HG03045 (cell line): Measurements from ENCODE around the gene TBC1D8.
"Not testable (repeated sequence)": the region's sequence is repeated elsewhere in the genome, so short reads cannot be mapped to it uniquely, and the experiment has no call there.

Experiments used
- ATAC-seq: cut with Tn5 transposase; IDR thresholded peaks from one replicate; pipeline ENCODE4 v1.9.1; 2021; ENCODE audit warnings: mild to moderate bottlenecking, moderate library complexity; ENCODE audit not compliant: unreplicated experiment

Gene TBC1D8

DNA sequence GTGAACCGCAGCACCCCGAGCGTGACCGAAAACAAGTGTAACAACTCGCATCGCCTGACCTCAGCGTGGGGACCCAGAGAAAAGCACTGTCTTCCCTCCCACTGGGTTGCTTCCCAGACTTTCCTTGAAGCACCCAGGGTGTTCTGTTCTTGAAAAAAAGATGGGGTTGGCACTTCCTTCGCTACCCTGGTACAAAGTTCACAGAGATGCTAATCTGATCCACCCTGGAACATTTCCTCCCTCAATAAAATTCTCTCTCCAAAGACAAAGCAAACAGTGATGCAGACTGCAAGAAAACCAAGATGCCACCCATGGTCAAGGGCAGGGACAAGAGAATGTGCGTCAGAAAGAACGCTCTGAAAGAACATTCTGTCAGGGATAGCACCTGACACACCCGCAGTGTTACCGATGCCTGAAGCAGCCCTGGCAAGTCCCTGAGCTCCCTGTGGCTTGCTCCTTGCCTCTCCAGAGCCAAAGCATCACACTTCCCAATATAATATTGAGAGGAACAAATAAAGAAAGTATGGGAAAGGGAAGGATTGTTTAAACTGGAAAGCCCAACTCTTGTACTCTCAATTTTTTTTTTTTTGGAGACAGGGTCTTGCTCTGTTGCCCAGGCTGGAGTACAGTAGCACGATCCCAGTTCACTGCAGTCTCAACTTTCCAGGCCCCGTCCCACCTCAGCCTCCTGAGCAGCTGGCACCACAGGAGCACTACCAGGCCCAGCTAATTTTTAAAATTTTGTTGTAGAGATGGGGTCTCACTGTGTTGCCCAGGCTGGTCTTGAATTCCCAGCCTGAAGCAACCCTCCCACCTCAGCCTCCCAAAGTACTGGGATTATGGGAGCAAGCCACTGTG is 70.7 kb downstream of the TBC1D8 start:
- ATAC-seq: no peak

DNA sequence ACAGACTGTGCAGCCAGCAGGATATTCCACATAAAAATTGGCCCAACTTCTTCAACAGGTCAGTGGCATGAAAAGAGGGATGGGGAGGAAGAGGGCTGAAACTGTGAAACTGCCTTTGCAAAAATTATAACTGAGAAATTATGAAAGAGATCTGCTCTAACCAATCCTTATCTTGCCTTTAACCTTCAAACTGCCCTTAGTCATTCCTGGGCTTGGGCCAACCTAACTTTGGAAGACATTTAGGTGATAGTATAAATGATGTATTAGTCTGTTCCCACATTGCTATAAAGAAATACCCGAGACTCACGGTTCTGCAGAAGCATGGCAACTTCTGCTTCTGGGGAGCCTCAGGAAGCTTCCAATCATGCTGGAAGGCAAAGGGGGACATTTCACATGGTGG is 74.6 kb downstream of the TBC1D8 start:
- ATAC-seq: no peak

- ATAC-seq: no peak
These were observed 86.2 kb downstream of the TBC1D8 start for GRCh38 chr2:101064868-101065549.

DNA sequence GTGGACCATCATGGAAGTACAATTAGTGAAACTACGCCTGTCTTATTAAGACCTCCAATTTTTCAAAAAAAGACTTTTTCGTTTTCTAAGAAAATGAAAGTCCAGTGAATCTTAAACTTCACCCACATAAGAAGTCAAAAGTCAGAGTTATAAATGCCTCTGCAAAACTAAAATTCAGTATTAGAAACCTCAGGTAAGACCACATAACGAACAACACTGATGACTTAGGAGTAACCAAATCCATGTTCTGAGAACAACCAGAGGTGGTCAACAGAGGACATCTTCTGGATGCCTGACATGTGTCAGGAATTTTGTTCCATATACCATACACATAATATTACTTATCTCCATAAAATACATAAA is 86.7 kb downstream of the TBC1D8 start:
- no peak for ATAC-seq

GRCh38 chr2:101064125-101064502 is 87.1 kb downstream of the TBC1D8 start:
- no peak for ATAC-seq

GRCh38 chr2:101063352-101064124 is 87.6 kb downstream of the TBC1D8 start:
- ATAC-seq: no peak

- ATAC-seq: no peak
These were observed 92.8 kb downstream of the TBC1D8 start for GRCh38 chr2:101058386-101058785.

- no peak for ATAC-seq
These were observed 93.9 kb downstream of the TBC1D8 start for GRCh38 chr2:101057051-101057933.

- no peak for ATAC-seq
These were observed 98.1 kb downstream of the TBC1D8 start for GRCh38 chr2:101053117-101053516.

DNA sequence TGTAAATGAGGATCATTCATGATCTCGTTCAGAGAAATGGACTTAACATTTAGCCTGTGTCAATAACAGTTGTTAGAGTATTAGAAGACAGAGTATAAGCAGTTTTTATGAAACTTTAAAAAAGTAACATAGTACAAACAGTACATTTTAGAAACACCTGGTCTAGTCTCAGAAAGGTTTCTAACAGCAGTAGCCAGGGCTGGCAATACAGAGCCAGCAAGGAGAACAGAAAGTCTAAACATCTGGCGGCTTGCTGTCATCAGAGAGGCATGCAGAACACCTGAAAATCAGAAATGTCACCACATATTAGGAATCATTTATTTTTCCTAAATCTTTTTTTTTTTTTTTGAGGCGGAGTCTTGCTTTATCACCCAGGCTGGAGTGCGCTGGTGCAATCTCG is 99.0 kb downstream of the TBC1D8 start:
- no peak for ATAC-seq

GRCh38 chr2:101050886-101051285 is 100.3 kb downstream of the TBC1D8 start:
- ATAC-seq: not testable (repeated sequence)

GRCh38 chr2:101048756-101049155 is 102.4 kb downstream of the TBC1D8 start:
- ATAC-seq: no peak

GRCh38 chr2:101047774-101048173 is 103.4 kb downstream of the TBC1D8 start:
- no peak for ATAC-seq

- ATAC-seq: no peak
These were observed 104.0 kb downstream of the TBC1D8 start for GRCh38 chr2:101047075-101047766.

GRCh38 chr2:101045330-101045729 is 105.9 kb downstream of the TBC1D8 start:
- no peak for ATAC-seq

DNA sequence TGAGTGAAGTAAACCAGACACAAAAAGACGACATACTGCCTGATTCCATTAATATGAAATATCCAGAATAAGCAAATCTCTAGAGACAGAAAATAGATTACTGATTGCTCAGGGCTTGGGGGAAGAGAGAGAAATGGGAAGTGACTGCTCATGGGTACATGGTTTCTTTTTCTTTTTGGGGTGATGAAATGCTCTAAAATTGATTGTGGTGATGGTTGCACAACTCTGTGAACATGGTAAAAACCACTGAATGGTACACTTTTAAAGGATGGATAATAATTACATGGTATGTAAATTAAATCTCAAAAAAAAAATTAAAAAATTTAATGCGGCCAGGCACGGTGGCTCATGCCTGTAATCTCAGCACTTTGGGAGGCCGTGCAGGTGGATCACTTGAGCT is 109.8 kb downstream of the TBC1D8 start:
- ATAC-seq: no peak

GRCh38 chr2:101040761-101041160 is 110.4 kb downstream of the TBC1D8 start:
- ATAC-seq: no peak

GRCh38 chr2:101040072-101040471 is 111.1 kb downstream of the TBC1D8 start:
- ATAC-seq: no peak

GRCh38 chr2:101038455-101039255 is 112.5 kb downstream of the TBC1D8 start:
- ATAC-seq: no peak
